ENCODE measurements around the gene PEAK1. TPM values are rescaled to one million over a fixed set of nuclear protein-coding genes. Genes with fewer than 3 reads are reported as not detected.

PEAK1 gene
- total RNA-seq, 1 experiment from 2014 or later, result 25.9 TPM

- no peak for DNase-seq (ENCODE audit: low spot score)
Measured at GRCh38 chr15:77402740-77403379, 17.0 kb downstream of the PEAK1 start.

GRCh38 chr15:77400258-77400657, 19.6 kb downstream of the PEAK1 start:
- DNase-seq (ENCODE audit: low spot score), result no peak

GRCh38 chr15:77398927-77399326, 21.0 kb downstream of the PEAK1 start:
- DNase-seq (ENCODE audit: low spot score), result no peak

DNA sequence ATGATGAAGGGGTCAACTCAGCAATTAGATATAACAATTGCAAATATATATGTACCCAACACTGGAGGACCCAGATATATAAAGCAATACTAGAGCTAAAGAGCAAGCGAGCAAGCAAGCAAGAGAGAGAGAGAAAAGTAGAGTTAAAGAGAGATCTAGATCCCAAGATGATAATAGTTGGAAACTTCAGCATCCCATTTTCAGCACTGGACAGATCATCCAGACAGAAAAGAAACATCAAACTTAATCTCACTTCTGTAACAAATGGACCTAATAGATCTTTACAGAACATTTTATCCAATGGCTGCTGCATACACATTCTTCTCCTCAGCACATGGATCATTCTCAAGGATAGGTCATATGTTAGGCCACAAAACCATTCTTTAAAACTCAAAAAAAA, 23.2 kb downstream of the PEAK1 start:
- no peak for DNase-seq (ENCODE audit: low spot score)

DNA sequence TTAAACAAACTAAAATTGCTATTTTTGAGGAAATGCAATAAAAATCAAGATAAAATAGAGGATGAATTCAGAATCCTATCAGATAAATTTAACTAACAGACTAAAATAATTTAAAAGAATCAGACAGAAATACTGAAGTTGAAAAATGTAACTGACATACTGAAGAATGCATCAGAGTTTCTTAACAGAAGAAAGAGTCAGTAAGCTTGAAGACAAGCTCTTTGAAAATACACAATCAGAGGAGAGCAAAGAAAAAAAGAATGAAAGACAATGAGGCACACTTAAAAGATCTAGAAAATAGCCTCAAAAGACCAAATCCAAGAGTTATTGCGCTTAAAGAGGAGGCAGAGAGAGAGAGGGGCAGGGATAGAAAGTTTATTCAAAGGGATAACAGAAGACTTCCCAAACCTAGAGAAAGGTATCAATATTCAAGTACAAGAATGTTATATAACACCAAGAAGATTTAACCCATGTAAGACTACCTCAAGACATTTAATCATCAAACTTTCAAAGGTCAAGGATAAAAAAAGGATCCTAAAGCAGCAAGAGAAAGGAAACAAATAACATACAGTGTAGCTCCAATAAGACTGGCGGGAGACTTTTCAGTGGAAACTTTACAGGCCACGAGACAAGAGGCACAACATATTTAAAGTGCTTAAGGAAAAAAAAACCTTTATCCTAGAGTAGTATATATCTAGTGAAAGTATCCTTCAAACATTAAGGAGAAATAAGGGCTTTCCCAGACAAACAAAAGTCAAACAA, 24.7 kb downstream of the PEAK1 start:
- DNase-seq (ENCODE audit: low spot score), result no peak

- DNase-seq (ENCODE audit: low spot score), result no peak
Measured at GRCh38 chr15:77393471-77393840, 26.4 kb downstream of the PEAK1 start.

DNA sequence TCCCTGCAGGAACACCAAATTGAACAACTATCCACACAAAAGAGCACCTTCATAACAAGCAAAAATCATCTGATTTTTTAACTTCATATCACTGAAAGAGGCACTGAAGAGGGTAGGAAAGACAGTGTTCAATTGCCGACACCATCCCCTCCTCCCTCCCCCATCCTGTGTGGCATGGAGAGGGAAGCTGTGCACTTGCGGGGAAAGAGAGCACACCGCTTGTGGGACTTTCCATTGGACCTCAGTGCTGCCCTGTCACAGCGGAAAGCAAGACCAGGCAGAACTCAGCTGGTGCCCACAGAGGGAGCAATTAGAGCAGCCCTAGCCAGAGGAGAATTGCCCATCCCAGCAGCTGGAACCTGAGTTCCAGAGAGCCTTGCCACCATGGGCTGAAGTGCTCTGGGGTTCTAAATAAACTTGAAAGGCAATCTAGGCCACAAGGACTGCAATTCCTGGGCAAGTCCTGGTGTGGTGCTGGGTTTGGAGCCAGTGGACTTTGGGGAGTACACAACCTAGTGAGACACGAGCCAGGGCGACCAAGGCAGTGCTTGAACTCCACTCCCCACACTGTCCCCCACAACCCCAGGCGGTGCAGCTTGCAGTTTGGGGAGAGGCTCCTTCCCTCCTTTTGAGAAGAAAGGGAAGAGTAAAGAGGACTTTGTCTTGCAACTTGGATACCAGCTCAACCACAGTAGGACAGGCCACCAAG, 27.0 kb downstream of the PEAK1 start:
- no peak for DNase-seq (ENCODE audit: low spot score)

DNA sequence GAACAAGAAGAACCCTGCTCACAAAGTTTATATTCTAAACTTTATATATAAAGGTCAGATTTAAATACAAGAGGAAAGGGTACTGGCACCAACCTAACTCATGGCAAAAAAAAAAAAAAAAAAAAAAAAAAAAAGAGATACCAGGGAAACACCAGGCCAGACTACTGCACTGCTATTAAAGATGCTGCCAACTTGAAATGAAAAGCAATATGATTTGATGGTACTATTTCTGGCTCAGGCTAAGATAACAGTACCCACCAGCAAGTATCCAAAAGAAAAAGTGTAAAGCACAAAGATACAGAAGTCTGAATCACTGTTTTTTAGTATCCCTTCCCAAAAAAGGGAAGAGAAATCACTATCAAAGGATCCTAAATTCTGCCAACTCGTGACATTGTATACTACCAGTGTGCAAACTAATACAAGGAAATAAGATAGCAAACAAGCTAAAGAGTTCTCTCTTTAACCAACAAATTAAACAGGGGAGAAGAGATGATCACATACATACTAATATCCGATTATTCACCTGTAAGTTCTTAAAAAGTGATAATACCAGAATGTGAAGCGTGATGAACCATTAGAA, 28.4 kb downstream of the PEAK1 start:
- no peak for DNase-seq (ENCODE audit: low spot score)

GRCh38 chr15:77387365-77388105, 32.4 kb downstream of the PEAK1 start:
- DNase-seq (ENCODE audit: low spot score), result no peak

GRCh38 chr15:77386626-77387025, 33.3 kb downstream of the PEAK1 start:
- no peak for DNase-seq (ENCODE audit: low spot score)

DNA sequence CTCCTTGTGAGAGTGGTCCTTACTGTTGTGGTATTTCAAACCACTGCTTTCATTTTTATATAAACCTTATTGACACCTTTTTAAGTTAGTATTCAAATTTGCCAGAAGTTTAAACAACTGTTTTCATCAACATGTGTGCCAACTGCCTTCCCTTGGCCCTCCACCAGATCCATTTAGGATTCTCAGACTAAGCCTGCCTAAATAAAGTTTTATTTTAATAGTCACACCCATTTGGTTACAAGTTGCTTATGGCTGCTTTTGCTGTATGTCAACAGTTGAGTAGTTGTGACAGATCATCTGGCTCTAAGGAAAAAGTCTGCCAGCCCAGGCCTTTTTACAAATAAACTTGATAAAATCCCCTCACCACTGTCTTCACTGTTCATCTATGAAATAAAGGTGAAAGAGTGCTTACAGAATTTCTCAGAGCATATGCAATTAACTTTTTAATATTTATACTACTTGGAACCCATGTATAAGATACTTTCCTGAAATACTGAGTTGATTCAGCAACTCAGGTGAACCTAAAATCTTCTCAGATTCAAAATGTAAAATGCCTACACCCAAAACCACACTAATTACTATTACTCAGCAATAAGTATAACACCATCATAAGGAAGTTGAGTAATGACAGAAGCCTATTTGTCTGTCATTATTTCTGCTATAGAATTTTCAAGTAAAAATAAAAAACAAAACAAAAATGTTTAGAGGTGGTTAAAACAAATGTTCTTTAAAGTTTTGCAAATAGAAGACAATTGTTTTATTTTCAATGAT, 35.1 kb downstream of the PEAK1 start:
- no peak for DNase-seq (ENCODE audit: low spot score)

DNA sequence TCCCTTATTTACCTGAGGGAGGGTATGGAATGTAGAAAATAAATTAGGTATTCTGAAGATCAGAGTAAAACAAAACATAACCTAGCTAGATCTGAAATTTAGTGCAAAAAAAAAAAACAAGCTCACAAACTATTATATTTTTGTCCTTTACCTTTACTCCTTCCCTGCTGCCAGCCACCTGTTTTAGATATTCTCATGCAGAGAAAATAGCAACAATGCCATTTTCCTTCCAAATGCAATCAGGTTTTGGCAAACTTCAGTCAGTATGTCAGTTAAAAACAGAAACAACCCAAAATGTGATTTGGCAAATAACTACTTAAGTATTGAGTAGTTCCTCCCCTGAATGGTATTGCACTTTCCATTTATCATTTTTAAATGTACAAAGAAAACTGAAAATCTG, 35.8 kb downstream of the PEAK1 start:
- DNase-seq (ENCODE audit: low spot score), result no peak

DNA sequence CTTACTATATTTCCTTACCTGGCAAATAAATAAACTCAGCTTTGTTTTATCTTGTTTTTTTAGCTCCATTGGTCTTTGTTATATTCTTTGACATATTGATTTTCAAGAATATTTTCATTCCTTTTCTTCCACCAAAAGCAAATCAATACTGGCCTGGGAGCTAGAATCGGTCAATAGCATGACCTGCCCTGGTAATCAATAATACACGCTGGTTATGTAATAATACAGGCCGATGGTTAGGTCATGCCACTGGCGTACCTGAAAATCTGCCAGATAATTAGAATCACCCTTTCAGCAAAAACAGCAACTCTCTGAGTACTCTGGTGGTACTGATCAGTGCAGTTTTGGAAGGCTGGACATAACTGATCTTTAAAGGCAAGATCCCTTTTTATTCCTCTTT, 39.9 kb downstream of the PEAK1 start:
- no peak for DNase-seq (ENCODE audit: low spot score)

DNA sequence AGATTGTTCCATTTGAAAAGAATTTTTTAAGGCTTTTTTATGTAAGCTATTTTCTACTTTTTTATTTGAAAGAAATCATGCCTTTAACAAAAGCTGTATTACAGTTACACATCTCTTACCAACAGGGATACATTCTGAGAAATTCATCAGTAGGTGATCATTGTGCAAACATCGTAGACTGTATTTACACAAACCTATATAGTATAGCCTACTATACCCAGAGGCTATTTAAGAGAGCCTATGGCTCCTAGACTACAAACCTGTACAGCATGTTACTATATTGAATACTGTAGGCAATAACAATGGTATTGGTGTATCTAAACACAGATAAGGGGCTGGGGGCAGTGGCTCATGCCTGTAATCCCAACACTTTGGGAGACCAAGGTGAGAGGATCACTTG, 43.1 kb downstream of the PEAK1 start:
- no peak for DNase-seq (ENCODE audit: low spot score)

- no peak for DNase-seq (ENCODE audit: low spot score)
Measured at GRCh38 chr15:77375133-77375532, 44.8 kb downstream of the PEAK1 start.

DNA sequence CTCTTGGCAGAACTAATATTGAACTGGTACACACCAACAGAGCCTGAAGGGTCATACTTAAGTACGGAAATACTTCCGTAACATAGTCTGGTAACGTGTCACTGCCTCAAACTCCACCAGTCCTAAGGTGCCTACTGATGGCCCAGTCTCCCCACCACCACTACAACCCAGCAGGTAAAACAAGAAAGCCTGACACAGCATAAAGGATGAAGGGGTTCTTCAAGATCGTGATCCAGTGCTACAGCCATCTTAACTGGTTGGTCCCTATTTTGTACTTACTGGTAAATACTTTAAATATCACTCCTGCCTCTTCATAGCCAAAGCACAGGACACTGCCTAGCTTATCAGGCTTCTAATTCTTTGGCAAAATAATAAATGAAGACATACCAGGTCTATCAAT, 46.5 kb downstream of the PEAK1 start:
- no peak for DNase-seq (ENCODE audit: low spot score)

DNA sequence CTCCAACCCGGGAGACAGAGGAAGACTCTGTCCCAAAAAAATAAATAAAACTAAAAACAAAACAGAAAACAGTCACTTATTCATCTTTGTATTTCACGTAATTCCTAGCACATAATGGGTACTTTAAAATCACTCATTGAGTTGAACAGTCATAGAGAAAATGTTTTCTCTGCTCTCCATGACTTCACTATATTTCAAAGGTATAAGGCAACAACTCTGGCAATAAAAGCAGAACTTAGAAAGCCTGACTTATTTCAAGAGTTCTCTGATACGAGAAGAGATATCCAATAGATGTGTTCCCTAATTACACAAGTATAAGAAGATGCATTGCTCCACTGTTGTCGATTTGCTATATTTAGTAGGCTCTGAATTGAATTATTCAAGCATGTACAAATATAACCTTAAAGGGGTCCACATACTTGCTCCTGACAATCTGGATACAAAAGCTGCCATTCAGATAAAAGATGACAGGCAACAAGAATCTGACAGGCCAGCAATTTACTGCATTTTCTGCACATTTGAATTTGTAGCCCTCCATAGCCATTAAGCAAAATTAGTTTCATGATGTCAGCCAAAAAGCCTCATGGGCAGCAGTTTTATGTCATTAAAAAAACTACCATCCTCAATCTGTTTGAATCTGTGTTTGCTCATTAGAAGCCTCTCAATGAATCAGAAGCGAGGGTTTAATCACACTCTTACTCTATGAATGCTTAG, 47.9 kb downstream of the PEAK1 start:
- DNase-seq (ENCODE audit: low spot score), result no peak

DNA sequence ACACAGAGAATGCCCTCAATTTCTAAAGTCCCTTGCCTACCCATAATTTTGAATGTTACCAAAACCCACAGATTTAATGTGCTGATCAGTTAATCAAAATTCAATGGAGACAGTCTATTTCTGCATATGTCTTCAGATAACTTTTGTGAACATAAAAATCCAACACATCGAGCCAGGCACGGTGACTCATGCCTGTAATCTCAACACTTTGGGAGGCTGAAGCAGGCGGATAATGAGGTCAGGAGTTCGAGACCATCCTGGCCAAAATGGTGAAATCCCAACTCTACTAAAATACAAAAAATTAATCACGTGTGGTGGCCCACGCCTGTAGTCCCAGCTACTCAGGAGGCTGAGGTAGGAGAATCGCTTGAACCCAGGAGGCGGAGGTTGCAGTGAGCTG, 49.3 kb downstream of the PEAK1 start:
- no peak for DNase-seq (ENCODE audit: low spot score)

GRCh38 chr15:77369168-77369567, 50.7 kb downstream of the PEAK1 start:
- no peak for DNase-seq (ENCODE audit: low spot score)

DNA sequence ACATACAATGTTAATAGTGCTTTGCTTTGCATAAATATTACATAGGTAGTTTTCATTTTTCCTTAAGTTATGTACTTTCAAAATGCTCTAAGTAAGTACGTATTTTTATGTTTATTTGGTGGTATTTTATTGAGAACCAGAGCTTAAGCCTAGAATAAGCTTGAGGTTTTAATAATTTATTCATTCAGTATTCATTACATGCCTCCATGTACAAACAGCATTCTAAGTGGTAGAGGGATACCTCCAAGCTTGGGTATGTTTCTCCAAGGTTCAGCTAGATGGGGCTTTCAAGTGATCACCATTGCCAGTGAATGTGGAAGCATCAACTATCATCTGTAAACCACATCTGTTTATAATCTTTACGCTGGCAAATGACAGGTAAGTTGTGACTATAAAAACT, 52.3 kb downstream of the PEAK1 start:
- DNase-seq (ENCODE audit: low spot score), result no peak
